GM12878 (cell line): ENCODE results near the gene ME2.

Experiments used
- CBFB ChIP-seq: IDR thresholded peaks from 2 replicates; pipeline ENCODE4 v1.6.1; 2016; ENCODE audit warnings: antibody characterized with exemption, low read depth
- REST ChIP-seq: IDR thresholded peaks from 2 replicates; pipeline ENCODE4 v1.6.1; 2012; ENCODE audit warnings: mild to moderate bottlenecking, low read depth, low read length
- SIN3A ChIP-seq: IDR thresholded peaks from 2 replicates; pipeline ENCODE4 v1.6.1; 2012; ENCODE audit warnings: low read depth, low read length, improper control_type of control experiment
- SIX5 ChIP-seq: IDR thresholded peaks from 2 replicates; pipeline ENCODE4 v1.6.1; 2011; ENCODE audit warnings: mild to moderate bottlenecking, low read depth, low read length, moderate library complexity; ENCODE audit not compliant: severe bottlenecking
- TF ChIP-seq, protein P1 (sequence below): IDR thresholded peaks from 2 replicates; pipeline ENCODE4 v1.6.1; 2012; ENCODE audit warnings: improper control_type of control experiment, low read depth, low read length; ENCODE audit not compliant: insufficient replicate concordance
- TF ChIP-seq, protein P2 (sequence below), 3 experiments: IDR thresholded peaks in 2 of 3; conservative IDR thresholded peaks in 1 of 3; 2 replicates each; pipeline ENCODE4 v1.5.1; 2011; ENCODE audit warnings: low read depth in 3 of 3, low read length in 3 of 3, mild to moderate bottlenecking in 3 of 3, control low read depth in 2 of 3, moderate library complexity in 2 of 3, inconsistent platforms in 1 of 3, mixed read lengths in 1 of 3; ENCODE audit not compliant: control insufficient read depth in 2 of 3, insufficient read depth in 1 of 3; ENCODE audit errors: extremely low read depth in 1 of 3

GRCh38 chr18:50879302-50880118 is 592 bp downstream of the ME2 start:
- no peak for TF ChIP-seq REST
- no peak for TF ChIP-seq SIN3A
- TF ChIP-seq, protein P1, sequence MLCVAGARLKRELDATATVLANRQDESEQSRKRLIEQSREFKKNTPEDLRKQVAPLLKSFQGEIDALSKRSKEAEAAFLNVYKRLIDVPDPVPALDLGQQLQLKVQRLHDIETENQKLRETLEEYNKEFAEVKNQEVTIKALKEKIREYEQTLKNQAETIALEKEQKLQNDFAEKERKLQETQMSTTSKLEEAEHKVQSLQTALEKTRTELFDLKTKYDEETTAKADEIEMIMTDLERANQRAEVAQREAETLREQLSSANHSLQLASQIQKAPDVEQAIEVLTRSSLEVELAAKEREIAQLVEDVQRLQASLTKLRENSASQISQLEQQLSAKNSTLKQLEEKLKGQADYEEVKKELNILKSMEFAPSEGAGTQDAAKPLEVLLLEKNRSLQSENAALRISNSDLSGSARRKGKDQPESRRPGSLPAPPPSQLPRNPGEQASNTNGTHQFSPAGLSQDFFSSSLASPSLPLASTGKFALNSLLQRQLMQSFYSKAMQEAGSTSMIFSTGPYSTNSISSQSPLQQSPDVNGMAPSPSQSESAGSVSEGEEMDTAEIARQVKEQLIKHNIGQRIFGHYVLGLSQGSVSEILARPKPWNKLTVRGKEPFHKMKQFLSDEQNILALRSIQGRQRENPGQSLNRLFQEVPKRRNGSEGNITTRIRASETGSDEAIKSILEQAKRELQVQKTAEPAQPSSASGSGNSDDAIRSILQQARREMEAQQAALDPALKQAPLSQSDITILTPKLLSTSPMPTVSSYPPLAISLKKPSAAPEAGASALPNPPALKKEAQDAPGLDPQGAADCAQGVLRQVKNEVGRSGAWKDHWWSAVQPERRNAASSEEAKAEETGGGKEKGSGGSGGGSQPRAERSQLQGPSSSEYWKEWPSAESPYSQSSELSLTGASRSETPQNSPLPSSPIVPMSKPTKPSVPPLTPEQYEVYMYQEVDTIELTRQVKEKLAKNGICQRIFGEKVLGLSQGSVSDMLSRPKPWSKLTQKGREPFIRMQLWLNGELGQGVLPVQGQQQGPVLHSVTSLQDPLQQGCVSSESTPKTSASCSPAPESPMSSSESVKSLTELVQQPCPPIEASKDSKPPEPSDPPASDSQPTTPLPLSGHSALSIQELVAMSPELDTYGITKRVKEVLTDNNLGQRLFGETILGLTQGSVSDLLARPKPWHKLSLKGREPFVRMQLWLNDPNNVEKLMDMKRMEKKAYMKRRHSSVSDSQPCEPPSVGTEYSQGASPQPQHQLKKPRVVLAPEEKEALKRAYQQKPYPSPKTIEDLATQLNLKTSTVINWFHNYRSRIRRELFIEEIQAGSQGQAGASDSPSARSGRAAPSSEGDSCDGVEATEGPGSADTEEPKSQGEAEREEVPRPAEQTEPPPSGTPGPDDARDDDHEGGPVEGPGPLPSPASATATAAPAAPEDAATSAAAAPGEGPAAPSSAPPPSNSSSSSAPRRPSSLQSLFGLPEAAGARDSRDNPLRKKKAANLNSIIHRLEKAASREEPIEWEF: no peak
- TF ChIP-seq, protein P2, sequence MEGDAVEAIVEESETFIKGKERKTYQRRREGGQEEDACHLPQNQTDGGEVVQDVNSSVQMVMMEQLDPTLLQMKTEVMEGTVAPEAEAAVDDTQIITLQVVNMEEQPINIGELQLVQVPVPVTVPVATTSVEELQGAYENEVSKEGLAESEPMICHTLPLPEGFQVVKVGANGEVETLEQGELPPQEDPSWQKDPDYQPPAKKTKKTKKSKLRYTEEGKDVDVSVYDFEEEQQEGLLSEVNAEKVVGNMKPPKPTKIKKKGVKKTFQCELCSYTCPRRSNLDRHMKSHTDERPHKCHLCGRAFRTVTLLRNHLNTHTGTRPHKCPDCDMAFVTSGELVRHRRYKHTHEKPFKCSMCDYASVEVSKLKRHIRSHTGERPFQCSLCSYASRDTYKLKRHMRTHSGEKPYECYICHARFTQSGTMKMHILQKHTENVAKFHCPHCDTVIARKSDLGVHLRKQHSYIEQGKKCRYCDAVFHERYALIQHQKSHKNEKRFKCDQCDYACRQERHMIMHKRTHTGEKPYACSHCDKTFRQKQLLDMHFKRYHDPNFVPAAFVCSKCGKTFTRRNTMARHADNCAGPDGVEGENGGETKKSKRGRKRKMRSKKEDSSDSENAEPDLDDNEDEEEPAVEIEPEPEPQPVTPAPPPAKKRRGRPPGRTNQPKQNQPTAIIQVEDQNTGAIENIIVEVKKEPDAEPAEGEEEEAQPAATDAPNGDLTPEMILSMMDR (IDR thresholded peaks at IDR 0.05 in 2 of 3, conservative IDR thresholded peaks at IDR 0.05 in 1 of 3; ENCODE audit: control insufficient read depth in 2 of 3, extremely low read depth in 1 of 3, insufficient read depth in 1 of 3, low read depth in 3 of 3, low read length in 3 of 3): no peak
- TF ChIP-seq CBFB: 0 out of 2 replicates have a peak, but pooled peaks have one; percentile 36
- TF ChIP-seq SIX5: no peak
